PC-3 (cell line): ENCODE measurements around the gene FBXW7.

ENCODE experiments used
- EZH2 ChIP-seq: fragments of 300-600 bp; sonication (generic); IDR thresholded peaks from one replicate; pipeline ENCODE4 v1.6.1; 2017; ENCODE audit warnings: antibody characterized with exemption, mild to moderate bottlenecking, low read length; ENCODE audit not compliant: unreplicated experiment
- EZH2phosphoT487 ChIP-seq: fragments of 300-600 bp; sonication (generic); IDR thresholded peaks from 2 replicates; pipeline ENCODE4 v1.6.1; 2018; ENCODE audit warnings: mild to moderate bottlenecking, antibody characterized with exemption, low read length, borderline replicate concordance
- TF ChIP-seq, protein P1 (sequence below): fragments of 300-600 bp; sonication (generic); conservative IDR thresholded peaks from 2 replicates; pipeline ENCODE4 v1.5.1; 2017; ENCODE audit warnings: antibody characterized with exemption, low read depth, mild to moderate bottlenecking, low read length

DNA sequence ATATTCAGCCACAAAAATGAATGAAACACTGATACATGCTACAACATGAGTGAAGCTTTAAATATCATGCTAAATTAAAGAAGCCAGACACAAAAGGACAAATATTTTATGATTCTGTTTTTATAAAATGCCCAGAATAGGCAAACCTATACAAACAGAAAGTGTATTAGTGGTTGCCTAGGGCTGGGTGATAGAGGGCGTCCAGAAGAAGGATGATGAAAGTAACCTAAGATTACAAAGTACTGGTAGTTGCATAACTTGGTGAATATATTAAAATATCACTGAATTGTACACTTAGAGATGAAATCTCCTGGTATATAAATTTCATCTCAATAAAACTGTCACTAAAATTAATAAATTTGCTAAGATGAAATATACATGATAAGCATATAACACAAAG lies 67.5 kb downstream of the FBXW7 start:
- no peak for TF ChIP-seq EZH2
- TF ChIP-seq, protein P1, sequence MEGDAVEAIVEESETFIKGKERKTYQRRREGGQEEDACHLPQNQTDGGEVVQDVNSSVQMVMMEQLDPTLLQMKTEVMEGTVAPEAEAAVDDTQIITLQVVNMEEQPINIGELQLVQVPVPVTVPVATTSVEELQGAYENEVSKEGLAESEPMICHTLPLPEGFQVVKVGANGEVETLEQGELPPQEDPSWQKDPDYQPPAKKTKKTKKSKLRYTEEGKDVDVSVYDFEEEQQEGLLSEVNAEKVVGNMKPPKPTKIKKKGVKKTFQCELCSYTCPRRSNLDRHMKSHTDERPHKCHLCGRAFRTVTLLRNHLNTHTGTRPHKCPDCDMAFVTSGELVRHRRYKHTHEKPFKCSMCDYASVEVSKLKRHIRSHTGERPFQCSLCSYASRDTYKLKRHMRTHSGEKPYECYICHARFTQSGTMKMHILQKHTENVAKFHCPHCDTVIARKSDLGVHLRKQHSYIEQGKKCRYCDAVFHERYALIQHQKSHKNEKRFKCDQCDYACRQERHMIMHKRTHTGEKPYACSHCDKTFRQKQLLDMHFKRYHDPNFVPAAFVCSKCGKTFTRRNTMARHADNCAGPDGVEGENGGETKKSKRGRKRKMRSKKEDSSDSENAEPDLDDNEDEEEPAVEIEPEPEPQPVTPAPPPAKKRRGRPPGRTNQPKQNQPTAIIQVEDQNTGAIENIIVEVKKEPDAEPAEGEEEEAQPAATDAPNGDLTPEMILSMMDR = no peak
- TF ChIP-seq EZH2phosphoT487 = no peak
